Esophagus muscularis mucosa (tissue), 4 donors: ENCODE results near the gene WEE1. TPM values are rescaled to one million over a fixed set of nuclear protein-coding genes. Genes with fewer than 3 reads are reported as not detected.

ENCODE experiments used
- DNase-seq: peaks from one replicate; pipeline ENCODE4 v3.0.0-alpha.2; 2017; ENCODE audit errors: extremely low spot score
- H3K27ac ChIP-seq, 4 donors: fragments of 200-600 bp; sonication (generic); replicated peaks in 1 of 4; 1 replicate in 3 of 4; 2 replicates in 1 of 4; pipeline ENCODE4 v1.5.1; 2016 to 2019; ENCODE audit warnings: mild to moderate bottlenecking in 1 of 4
- H3K27me3 ChIP-seq, 4 donors: fragments of 200-600 bp; sonication (generic); one replicate each; pipeline versions ENCODE4 v1.5.1 to v1.6.0; 2016 to 2019
- H3K36me3 ChIP-seq, 4 donors: fragments of 200-600 bp; sonication (generic); one replicate each; pipeline ENCODE4 v1.5.1; 2016 to 2019
- H3K4me1 ChIP-seq, 4 donors: fragments of 200-600 bp; sonication (generic); one replicate each; pipeline ENCODE4 v1.5.1; 2016 to 2019
- H3K4me3 ChIP-seq, 4 donors: fragments of 200-600 bp; sonication (generic); 1 replicate in 2 of 4; 2 replicates in 2 of 4; pipeline ENCODE4 v1.5.1; 2016 to 2019; ENCODE audit warnings: mild to moderate bottlenecking in 4 of 4, moderate library complexity in 1 of 4
- H3K9me3 ChIP-seq, 4 donors: fragments of 200-600 bp; sonication (generic); 1 replicate in 3 of 4; 2 replicates in 1 of 4; pipeline ENCODE4 v1.5.1; 2016 to 2019
- CTCF ChIP-seq, 3 experiments: fragments of 200-600 bp in 2 of 3; fragments of 450-650 bp in 1 of 3; sonication (generic) in 2 of 3; IDR thresholded peaks; one replicate each; pipeline ENCODE4 v1.5.1; 2017 to 2019; ENCODE audit warnings: antibody characterized with exemption in 3 of 3, mild to moderate bottlenecking in 2 of 3, moderate library complexity in 1 of 3
- EP300 ChIP-seq: sonication (generic); formaldehyde crosslinking; IDR thresholded peaks from one replicate; pipeline ENCODE4 v1.6.1; 2017; ENCODE audit warnings: antibody characterized with exemption
- POLR2A ChIP-seq: fragments of 450-650 bp; IDR thresholded peaks from one replicate; pipeline ENCODE4 v1.6.1; 2017; ENCODE audit warnings: antibody characterized with exemption, moderate library complexity, mild to moderate bottlenecking, low read depth
- POLR2AphosphoS5 ChIP-seq, 2 donors: sonication (generic); formaldehyde crosslinking; IDR thresholded peaks; one replicate each; pipeline ENCODE4 v1.6.1; 2017; ENCODE audit warnings: antibody characterized with exemption in 2 of 2
- WGBS: methylation state at CpG from one replicate; pipeline ENCODE4 v1.1.5; 2018; 5-methylcytosine and 5-hydroxymethylcytosine counted together
- intact Hi-C: fragments of 100-400 bp; cut with DNase I; formaldehyde crosslinking; loops from one replicate; pipeline ENCODE4 v1.15.1; 2023
- total RNA-seq, 4 donors: library from RNA; depleted of rRNA; stranded (reverse); fragments of >200 nt; gene quantifications; one replicate each; pipeline versions ENCODE4 v1.1.0 to v1.2.1, GENCODE V29; 2016

WEE1 gene
- total RNA-seq, 4 donors from 2014 or later, result 34.5 to 55.6 (median 41.6) TPM

GRCh38 chr11:9550191-9550628 lies 23.3 kb upstream of the WEE1 start:
- WGBS, result 89% methylated on average over 8 of the region's 8 CpGs

GRCh38 chr11:9561279-9561982 lies 12.0 kb upstream of the WEE1 start:
- Histone ChIP-seq H3K27ac (no peak overlapping the region), H3K4me1 (peaks cover 14 to 16% (median 15%) of the 10 kb centered on the region in 4 donors), H3K27me3 (no peaks in the 10 kb centered on the region), H3K9me3 (peaks cover 0 to 4% (median 0%) of the 10 kb centered on the region in 4 donors), H3K36me3 (no peaks in the 10 kb centered on the region), H3K4me3 (no peak overlapping the region)
- intact Hi-C loops, result no loop called here
- TF ChIP-seq POLR2A, result no peak
- 94% methylated on average over 2 of the region's 2 CpGs for WGBS
- DNase-seq, result no peak

More at GRCh38 chr11:9550191-9550628, 23.3 kb upstream of the WEE1 start:
- Histone ChIP-seq H3K36me3 (peaks cover 0 to 4% (median 2%) of the 10 kb centered on the region in 4 donors), H3K27ac (no peak overlapping the region), H3K9me3 (no peaks in the 10 kb centered on the region), H3K4me1 (no peaks in the 10 kb centered on the region), H3K4me3 (no peak overlapping the region), H3K27me3 (no peaks in the 10 kb centered on the region)
- intact Hi-C loops, result no loop called here
- DNase-seq, result no peak
- TF ChIP-seq CTCF (IDR thresholded peaks at IDR 0.05) (no peak), POLR2A (no peak), POLR2AphosphoS5 (IDR thresholded peaks at IDR 0.05) (no peak), EP300 (no peak)

GRCh38 chr11:9562716-9563115 lies 10.8 kb upstream of the WEE1 start:
- H3K9me3 ChIP-seq, result peaks cover 0 to 4% (median 0%) of the 10 kb centered on the region in 4 donors
- intact Hi-C loops, result no loop called here
- H3K36me3 ChIP-seq, result no peaks in the 10 kb centered on the region
- DNase-seq, result no peak
- peaks cover 21 to 29% (median 26%) of the 10 kb centered on the region in 4 donors for H3K4me1 ChIP-seq
- H3K27me3 ChIP-seq, result no peaks in the 10 kb centered on the region
- no peak overlapping the region for H3K27ac ChIP-seq
- H3K4me3 ChIP-seq, result no peak overlapping the region
- TF ChIP-seq CTCF (IDR thresholded peaks at IDR 0.05) (no peak), EP300 (no peak), POLR2A (no peak), POLR2AphosphoS5 (IDR thresholded peaks at IDR 0.05) (no peak)

GRCh38 chr11:9563196-9563730 lies 10.2 kb upstream of the WEE1 start:
- no CpG with 5 or more reads among the region's 1 CpG for WGBS
- Histone ChIP-seq H3K27ac (no peak overlapping the region), H3K27me3 (no peaks in the 10 kb centered on the region), H3K4me1 (peaks cover 27 to 34% (median 32%) of the 10 kb centered on the region in 4 donors), H3K9me3 (peaks cover 0 to 4% (median 0%) of the 10 kb centered on the region in 4 donors), H3K36me3 (no peaks in the 10 kb centered on the region), H3K4me3 (no peak overlapping the region)
- TF ChIP-seq CTCF (IDR thresholded peaks at IDR 0.05) (no peak), POLR2A (no peak), POLR2AphosphoS5 (IDR thresholded peaks at IDR 0.05) (no peak), EP300 (no peak)
- no peak for DNase-seq
- intact Hi-C loops, result no loop called here

GRCh38 chr11:9565822-9566560 lies 7.5 kb upstream of the WEE1 start:
- Histone ChIP-seq H3K27ac (peak overlapping the region; percentile 90 to 97 (median 92)), H3K9me3 (peaks cover 0 to 4% (median 0%) of the 10 kb centered on the region in 4 donors), H3K4me3 (no peak overlapping the region), H3K27me3 (no peaks in the 10 kb centered on the region), H3K4me1 (peaks cover 47 to 60% (median 51%) of the 10 kb centered on the region in 4 donors), H3K36me3 (no peaks in the 10 kb centered on the region)
- TF ChIP-seq CTCF (IDR thresholded peaks at IDR 0.05), result no peak
- TF ChIP-seq POLR2AphosphoS5 (IDR thresholded peaks at IDR 0.05), result peak; percentile 86 to 91
- 12% methylated on average over 7 of the region's 7 CpGs for WGBS
- intact Hi-C loops, result loop anchor here (5.0 kb wide), 1 partner anchor 34 kb away; no protein-coding TSS in a partner anchor
- peak; percentile 94 for DNase-seq
